Colonic mucosa (tissue), 4 donors: ENCODE measurements around the gene RAB5IF. TPM values are rescaled to one million over a fixed set of nuclear protein-coding genes. Genes with fewer than 3 reads are reported as not detected.
"Not testable (repeated sequence)": the region's sequence is repeated elsewhere in the genome, so short reads cannot be mapped to it uniquely, and the experiment has no call there.

Experiments
- DNase-seq: peaks from one replicate; pipeline ENCODE4 v3.0.0-alpha.2; 2020
- H3K27ac ChIP-seq: fragments of 200-600 bp; one replicate; pipeline ENCODE4 v1.8.0; 2021
- H3K27me3 ChIP-seq: fragments of 200-600 bp; one replicate; pipeline ENCODE4 v1.8.0; 2021
- H3K36me3 ChIP-seq: fragments of 200-600 bp; one replicate; pipeline ENCODE4 v1.8.0; 2021
- H3K4me1 ChIP-seq: fragments of 200-600 bp; one replicate; pipeline ENCODE4 v1.8.0; 2021; ENCODE audit warnings: mild to moderate bottlenecking
- H3K4me3 ChIP-seq: fragments of 200-600 bp; one replicate; pipeline ENCODE4 v1.8.0; 2021
- H3K9ac ChIP-seq, 2 donors: one replicate each; pipeline ENCODE4 v1.7.0; 2013; ENCODE audit warnings: control low read depth in 2 of 2, low read depth in 2 of 2, low read length in 2 of 2
- H3K9me3 ChIP-seq: fragments of 200-600 bp; one replicate; pipeline ENCODE4 v1.8.0; 2021
- intact Hi-C: fragments of 100-400 bp; cut with DNase I; formaldehyde crosslinking; loops from one replicate; pipeline ENCODE4 v1.14.1; 2022
- total RNA-seq, 2 donors: library from RNA; stranded (reverse); fragmentation: NEBNext Ultra II Directional in 1 of 2; extraction: Animal tissue kit (Norgen Biotek cat#: 25700) in 1 of 2; gene quantifications; one replicate each; pipeline ENCODE4 v1.2.1, GENCODE V29; 2021
- TF ChIP-seq, protein P1 (sequence below): fragments of 200-600 bp; IDR thresholded peaks from one replicate; pipeline ENCODE4 v1.8.0; 2022; ENCODE audit warnings: antibody characterized with exemption, mild to moderate bottlenecking
- donor health status: healthy.
- donor health status: DM: no; HTN: no; CAD: no.
- donor health status: DM: no; HTN: no; CAD: no.

The RAB5IF gene
- total RNA-seq, 2 donors from 2014 or later, result 143 to 207 TPM

- Histone ChIP-seq H3K9ac (no peak overlapping the region), H3K4me1 (no peaks in the 10 kb centered on the region), H3K27ac (no peak overlapping the region), H3K27me3 (no peaks in the 10 kb centered on the region), H3K36me3 (no peaks in the 10 kb centered on the region), H3K9me3 (no peaks in the 10 kb centered on the region), H3K4me3 (no peak overlapping the region)
- TF ChIP-seq, protein P1, sequence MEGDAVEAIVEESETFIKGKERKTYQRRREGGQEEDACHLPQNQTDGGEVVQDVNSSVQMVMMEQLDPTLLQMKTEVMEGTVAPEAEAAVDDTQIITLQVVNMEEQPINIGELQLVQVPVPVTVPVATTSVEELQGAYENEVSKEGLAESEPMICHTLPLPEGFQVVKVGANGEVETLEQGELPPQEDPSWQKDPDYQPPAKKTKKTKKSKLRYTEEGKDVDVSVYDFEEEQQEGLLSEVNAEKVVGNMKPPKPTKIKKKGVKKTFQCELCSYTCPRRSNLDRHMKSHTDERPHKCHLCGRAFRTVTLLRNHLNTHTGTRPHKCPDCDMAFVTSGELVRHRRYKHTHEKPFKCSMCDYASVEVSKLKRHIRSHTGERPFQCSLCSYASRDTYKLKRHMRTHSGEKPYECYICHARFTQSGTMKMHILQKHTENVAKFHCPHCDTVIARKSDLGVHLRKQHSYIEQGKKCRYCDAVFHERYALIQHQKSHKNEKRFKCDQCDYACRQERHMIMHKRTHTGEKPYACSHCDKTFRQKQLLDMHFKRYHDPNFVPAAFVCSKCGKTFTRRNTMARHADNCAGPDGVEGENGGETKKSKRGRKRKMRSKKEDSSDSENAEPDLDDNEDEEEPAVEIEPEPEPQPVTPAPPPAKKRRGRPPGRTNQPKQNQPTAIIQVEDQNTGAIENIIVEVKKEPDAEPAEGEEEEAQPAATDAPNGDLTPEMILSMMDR, result no peak
- no peak for DNase-seq
- intact Hi-C loops, result no loop called here
Measured at GRCh38 chr20:36633285-36633772, 27.8 kb downstream of the RAB5IF start.

DNA sequence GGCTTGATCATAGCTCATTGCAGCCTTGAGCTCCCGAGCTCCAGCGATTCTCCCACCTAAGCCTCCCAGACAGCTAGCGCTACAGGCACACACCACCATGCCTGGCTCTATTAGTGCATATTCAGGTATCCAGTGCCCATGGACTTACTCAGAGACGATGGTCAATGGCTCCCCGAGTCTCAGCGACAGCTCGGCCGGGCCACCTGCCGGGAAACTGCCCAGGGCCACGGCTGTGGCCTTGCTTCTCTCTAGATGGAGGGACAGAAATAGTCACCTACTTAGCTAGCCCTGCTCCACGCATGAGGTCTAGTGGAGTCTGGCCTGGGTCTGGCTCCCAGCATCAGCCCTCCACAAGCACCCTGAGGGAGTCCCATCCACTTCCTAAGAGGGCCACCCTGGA is 28.8 kb downstream of the RAB5IF start:
- no peaks in the 10 kb centered on the region for H3K27me3 ChIP-seq
- H3K4me1 ChIP-seq, result no peaks in the 10 kb centered on the region
- no peaks in the 10 kb centered on the region for H3K9me3 ChIP-seq
- no peak for DNase-seq
- TF ChIP-seq, protein P1, result no peak
- no peak overlapping the region for H3K27ac ChIP-seq
- no peaks in the 10 kb centered on the region for H3K36me3 ChIP-seq
- intact Hi-C loops, result no loop called here
- no peak overlapping the region for H3K9ac ChIP-seq
- H3K4me3 ChIP-seq, result no peak overlapping the region

- intact Hi-C loops, DNase-seq, H3K4me1 ChIP-seq, H3K27me3 ChIP-seq, H3K9ac ChIP-seq, H3K9me3 ChIP-seq, H3K27ac ChIP-seq, H3K4me3 ChIP-seq, H3K36me3 ChIP-seq: not testable (repeated sequence)
Measured at GRCh38 chr20:36638876-36639400, 33.4 kb downstream of the RAB5IF start.

GRCh38 chr20:36641506-36641843 is 35.9 kb downstream of the RAB5IF start:
- no peaks in the 10 kb centered on the region for H3K9me3 ChIP-seq
- DNase-seq, result no peak
- intact Hi-C loops, result no loop called here
- no peaks in the 10 kb centered on the region for H3K27me3 ChIP-seq
- H3K36me3 ChIP-seq, result no peaks in the 10 kb centered on the region
- H3K4me1 ChIP-seq, result no peaks in the 10 kb centered on the region
- no peak overlapping the region for H3K27ac ChIP-seq
- TF ChIP-seq, protein P1, result no peak
- H3K9ac ChIP-seq, result no peak overlapping the region
- no peak overlapping the region for H3K4me3 ChIP-seq

GRCh38 chr20:36642136-36642535 is 36.6 kb downstream of the RAB5IF start:
- DNase-seq, result no peak
- Histone ChIP-seq H3K9ac (no peak overlapping the region), H3K9me3 (no peaks in the 10 kb centered on the region), H3K4me1 (no peaks in the 10 kb centered on the region), H3K36me3 (no peaks in the 10 kb centered on the region), H3K27ac (no peak overlapping the region), H3K27me3 (no peaks in the 10 kb centered on the region), H3K4me3 (no peak overlapping the region)
- intact Hi-C loops, result no loop called here
- TF ChIP-seq, protein P1, result no peak

DNA sequence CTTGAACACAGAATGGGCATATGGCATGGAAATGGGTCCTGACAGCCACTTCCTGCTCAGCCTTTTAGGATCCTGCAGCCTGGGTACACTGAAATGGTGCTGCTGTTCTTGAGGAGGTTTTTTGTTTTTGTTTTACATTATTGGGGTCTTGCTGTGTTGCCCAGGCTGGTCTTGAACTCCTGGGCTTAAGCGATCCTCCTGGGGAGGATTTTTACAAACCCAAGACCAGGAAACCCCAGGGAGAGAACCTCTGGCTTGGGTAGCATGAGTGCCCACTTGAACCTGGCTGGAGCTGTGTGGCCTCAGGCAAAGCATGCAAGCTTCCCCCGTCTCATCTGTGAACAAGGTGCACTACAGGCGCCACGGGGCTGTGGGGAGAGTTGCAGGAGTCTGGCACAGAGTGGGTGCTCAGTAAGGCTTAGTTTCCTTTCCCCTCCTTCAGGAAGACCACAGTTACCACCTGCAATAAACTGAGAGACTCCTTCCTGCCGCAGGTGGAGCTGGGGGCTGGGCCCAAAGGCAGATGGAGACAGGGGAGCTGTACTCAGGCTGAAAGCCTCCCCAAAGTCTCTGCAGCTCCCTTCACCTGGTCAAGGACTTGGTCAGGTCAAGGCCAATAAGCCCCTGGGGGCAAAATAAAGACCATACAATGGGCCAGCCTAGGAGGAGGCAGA is 38.6 kb downstream of the RAB5IF start:
- no peak overlapping the region for H3K4me3 ChIP-seq
- no peak for DNase-seq
- H3K36me3 ChIP-seq, result no peaks in the 10 kb centered on the region
- no peaks in the 10 kb centered on the region for H3K9me3 ChIP-seq
- H3K4me1 ChIP-seq, result no peaks in the 10 kb centered on the region
- H3K9ac ChIP-seq, result no peak overlapping the region
- TF ChIP-seq, protein P1, result no peak
- H3K27ac ChIP-seq, result no peak overlapping the region
- no peaks in the 10 kb centered on the region for H3K27me3 ChIP-seq
- intact Hi-C loops, result no loop called here
